ENCODE data around the gene ANP32E.
"Not testable (repeated sequence)": the region's sequence is repeated elsewhere in the genome, so short reads cannot be mapped to it uniquely, and the experiment has no call there.

Gene ANP32E

DNA sequence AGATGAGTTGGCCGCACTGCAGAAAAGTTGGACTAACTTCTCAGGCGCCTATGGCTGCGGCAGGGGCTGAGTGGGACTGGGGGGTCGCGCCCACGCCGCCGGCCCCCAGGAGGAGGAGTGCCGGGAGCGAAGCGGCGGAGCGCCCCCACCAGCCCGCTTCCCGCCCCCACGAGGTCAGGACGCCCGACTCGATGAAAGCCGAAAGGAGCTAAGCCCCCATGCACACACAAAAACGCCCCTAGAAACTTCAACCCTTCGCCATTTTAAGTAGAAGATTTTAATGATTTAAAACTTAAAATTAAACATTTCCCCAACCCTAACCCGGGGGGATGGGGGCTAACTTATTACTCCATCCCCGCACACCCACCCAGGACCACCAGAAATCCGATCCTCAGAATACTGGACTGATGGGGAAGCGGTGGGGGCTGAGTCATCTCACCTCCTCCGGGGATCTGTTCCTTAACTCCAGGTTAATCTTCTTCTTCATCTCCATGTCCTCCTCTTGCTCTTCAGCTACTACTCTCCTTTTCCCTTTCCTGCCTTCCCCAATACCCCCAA lies 539 bp downstream of the ANP32E start:
- FAIRE-seq: no peak
- no peak for TF ChIP-seq POLR2A (IDR thresholded peaks at IDR 0.05; ENCODE audit: low read depth, low read length)
- no peak for DNase-seq (ENCODE audit: insufficient read length, low spot score)

DNA sequence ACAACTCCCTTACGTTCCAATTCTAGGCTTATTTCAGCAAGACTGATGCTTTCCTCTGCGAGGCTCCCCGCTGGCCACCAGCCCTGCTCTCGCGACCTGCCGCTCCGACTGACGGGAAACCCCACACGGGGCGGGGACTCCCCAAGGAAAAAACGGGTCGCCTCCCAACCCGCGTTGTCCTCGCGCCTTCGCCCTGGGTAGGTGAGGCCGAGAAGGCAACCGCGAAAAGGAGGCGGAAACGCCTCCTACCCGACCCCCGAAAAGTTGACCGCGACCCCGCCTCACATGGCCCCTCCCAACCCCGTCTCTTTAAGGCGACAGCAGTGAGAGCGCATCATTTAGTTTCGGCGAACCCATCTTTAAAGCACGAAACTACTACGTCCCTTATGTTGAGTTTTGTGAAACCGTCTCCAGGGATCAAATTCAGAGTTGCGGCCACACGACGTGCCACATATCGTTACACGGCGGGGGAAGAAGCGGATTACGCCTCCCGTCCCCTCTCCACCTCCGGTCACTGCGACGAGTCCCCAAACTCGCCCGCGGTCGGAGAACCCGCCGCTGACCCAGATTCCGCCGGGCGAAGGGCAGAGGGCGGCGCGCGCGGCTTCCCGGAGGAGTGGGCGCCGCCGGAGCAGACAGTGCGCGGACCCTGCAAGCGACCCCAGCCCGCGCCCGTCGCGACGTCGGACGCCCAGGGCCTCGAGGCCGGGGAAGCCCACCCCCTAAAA lies 1.2 kb downstream of the ANP32E start:
- peak; percentile 79 for TF ChIP-seq POLR2A (IDR thresholded peaks at IDR 0.05; ENCODE audit: low read depth, low read length)
- DNase-seq (ENCODE audit: insufficient read length, low spot score): peak; percentile 70
- no peak for FAIRE-seq

DNA sequence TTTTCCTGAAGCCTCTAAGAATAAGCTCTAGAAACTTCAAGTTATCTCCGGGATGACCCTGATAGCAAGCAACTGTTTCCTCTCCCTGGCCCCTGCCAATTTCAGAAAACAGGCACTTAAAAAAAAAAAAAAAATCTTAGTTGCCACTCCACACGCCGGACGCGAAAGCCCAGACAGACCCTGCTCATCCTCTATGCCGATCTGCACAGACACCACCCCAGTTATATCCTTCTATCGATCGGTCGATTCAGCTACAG lies 1.7 kb downstream of the ANP32E start:
- TF ChIP-seq POLR2A (IDR thresholded peaks at IDR 0.05; ENCODE audit: low read depth, low read length): no peak
- DNase-seq (ENCODE audit: insufficient read length, low spot score): no peak
- FAIRE-seq: no peak

DNA sequence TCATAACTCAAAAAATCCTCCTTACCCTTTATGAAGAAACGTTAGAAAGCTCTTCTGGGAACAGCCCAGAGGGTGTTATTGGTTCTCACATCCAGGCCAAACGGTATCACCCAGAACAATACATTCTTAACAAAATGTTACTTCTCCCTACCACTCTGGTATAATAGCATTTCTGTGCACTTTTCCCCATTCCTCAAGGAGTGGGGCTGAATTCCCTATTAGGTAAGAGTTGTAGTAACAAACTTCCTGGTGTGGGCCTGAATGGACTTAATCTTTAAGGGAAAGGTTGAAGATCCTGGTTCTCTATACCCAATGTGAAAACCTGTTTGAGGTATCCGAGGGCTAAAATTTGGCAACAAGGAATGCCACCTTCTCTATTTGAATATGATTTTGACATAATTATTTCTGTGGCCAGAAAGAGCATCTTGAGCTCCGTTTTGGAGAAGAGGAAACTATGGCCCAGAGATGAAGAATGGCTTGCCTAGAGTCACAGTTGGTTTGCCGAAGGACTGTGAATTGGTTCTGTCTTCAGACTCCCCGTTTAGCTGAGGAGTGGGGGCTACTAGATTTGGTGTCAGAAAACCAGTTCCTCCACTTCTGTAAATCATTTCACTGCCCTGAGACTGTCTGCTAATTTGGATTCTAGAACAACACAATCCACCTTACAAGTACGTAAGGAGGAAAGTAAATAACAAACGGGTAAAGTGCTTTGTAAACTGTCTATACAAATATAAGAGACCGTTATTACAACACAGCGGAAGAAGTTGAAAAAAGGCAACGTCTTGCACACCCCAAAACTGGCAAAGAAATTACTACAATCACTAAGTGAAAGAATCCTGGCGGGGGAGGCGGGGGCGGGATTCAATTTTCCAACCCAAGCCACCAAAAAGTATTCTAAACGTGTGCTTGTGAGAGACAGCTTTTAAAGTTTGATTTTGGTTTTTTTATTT lies 2.3 kb downstream of the ANP32E start:
- TF ChIP-seq POLR2A (IDR thresholded peaks at IDR 0.05; ENCODE audit: low read depth, low read length): no peak
- FAIRE-seq: no peak
- no peak for DNase-seq (ENCODE audit: insufficient read length, low spot score)

DNA sequence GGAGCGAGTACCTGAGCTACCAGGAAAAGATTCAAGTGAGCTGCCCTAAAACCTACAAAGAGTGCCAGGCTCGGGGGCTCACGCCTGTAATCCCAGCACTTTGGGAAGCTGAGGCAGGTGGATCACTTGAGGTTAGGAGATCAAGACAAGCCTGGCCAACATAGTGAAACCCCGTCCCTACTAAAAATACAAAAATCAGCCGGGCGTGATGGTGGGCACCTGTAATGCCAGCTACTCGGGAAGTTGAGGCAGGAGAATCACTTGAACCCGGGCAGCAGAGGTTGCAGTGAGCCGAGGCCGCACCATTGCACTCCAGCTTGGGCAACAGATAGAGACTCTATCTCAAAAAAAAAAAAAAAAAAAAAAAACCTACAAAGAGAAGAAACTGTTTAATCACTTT lies 3.0 kb downstream of the ANP32E start:
- FAIRE-seq; DNase-seq (ENCODE audit: insufficient read length, low spot score): not testable (repeated sequence)

DNA sequence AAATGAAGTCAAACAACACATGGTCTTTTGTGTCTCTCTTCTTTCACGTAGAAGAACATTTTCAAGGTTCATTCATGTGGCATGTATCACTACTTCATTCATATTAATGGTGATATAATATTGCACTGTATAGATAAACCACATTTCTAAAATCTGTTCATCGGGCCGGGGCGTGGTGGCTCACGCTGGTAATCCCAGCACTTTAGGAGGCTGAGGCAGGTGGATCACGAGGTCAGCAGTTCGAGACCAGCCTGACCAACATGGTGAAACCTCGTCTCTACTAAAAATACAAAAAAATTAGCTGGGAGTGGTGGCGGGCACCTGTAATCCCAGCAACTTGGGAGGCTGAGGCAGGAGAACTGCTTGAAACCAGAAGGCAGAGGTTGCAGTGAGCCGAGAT lies 7.7 kb downstream of the ANP32E start:
- not testable (repeated sequence) for FAIRE-seq; DNase-seq (ENCODE audit: insufficient read length, low spot score)

DNA sequence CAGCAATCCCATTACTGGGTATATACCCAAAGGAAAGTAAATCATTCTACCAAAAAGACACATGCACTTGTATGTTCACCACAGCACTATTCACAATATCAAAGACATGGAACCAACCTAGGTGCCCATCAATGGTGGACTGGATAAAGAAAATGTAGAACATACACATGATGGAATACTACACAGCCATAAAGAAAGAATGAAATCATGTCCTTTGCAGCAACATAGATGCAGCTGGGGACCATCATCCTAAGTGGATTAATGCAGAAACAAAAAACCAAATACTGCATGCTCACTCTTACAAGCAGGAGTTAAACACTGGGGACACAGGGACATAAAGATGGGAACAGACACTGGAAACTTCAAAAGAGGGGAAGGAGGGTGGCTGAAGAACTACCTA lies 8.7 kb downstream of the ANP32E start:
- DNase-seq (ENCODE audit: insufficient read length, low spot score) (no peak), FAIRE-seq (no peak)
- no peak for TF ChIP-seq POLR2A (IDR thresholded peaks at IDR 0.05; ENCODE audit: low read depth, low read length)

DNA sequence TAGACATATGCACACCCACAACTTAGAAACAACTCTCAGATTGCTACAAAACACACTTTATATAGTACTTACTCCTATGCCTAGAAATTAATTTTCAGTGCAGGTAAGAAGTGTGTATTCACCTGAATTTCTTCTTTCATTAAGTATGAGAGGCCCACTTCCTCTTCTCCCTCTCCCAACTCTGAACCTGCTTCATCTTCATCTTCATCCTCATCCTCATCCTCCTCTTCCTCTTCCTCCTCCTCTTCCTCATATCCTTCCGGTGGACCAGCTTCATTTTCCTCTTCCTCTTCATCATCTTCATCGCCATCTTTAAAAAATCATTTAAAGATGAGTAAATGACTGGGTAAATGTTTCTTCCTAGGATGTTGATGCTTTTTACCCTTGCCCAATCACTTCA lies 9.4 kb downstream of the ANP32E start:
- FAIRE-seq (no peak), DNase-seq (ENCODE audit: insufficient read length, low spot score) (no peak)
- no peak for TF ChIP-seq POLR2A (IDR thresholded peaks at IDR 0.05; ENCODE audit: low read depth, low read length)

DNA sequence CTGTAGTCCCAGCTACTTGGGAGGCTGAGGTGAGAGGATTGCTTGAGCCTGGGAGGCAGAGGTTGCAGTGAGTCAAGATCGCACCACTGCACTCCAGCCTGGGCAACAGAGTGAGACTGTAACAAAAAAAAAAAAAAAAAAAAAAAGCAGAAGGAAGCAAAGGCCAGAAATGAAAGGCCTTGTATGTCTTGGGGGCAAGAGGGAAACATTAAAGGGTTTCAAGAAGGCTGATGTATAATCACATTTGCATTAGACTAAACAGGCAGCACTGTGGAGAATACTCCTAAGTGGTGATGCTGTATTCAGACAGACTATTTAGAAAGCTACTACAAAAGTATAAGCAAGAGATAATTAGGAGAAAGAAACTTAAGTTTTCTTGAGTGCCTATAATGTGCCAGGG lies 10.4 kb downstream of the ANP32E start:
- TF ChIP-seq POLR2A (IDR thresholded peaks at IDR 0.05; ENCODE audit: low read depth, low read length): no peak
- no peak for FAIRE-seq
- DNase-seq (ENCODE audit: insufficient read length, low spot score): no peak

DNA sequence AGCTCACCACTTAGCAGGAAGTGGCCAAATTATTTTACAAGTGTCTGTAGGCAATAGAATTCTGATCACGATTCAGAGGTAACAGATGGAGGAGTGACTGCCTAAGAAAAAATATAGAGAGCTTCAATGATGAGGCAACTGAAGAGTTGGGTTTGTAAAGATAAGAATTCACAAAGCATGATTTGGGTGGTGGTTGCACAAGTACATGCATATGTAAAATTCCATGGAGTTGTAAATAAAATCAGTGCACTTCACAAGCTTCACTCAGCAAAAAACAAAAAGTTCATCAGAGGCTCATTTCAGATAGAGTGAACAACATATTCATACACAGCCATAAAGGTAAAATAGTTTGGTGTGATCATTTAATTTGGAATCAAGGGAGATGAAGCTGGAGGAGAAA lies 10.9 kb downstream of the ANP32E start:
- DNase-seq (ENCODE audit: insufficient read length, low spot score) (no peak), FAIRE-seq (no peak)
- no peak for TF ChIP-seq POLR2A (IDR thresholded peaks at IDR 0.05; ENCODE audit: low read depth, low read length)

DNA sequence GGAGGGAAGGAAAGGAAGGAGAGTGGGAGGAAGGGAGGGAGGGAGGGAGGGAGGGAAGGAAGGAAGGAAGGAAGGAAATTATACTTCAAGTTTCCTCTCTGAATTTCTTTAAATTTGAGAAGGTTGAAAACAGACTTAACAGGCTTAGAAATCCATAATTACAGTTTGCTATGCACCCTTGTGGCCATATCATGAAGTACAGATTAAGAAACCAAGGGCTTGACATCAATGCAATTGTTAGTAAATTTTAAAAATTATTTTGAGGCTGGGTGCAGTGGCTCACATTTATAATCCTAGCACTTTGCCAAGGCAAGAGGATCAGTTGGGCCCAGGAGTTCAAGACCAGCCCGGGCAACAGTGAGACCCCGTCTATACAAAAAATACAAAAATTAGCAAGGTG lies 14.4 kb downstream of the ANP32E start:
- DNase-seq (ENCODE audit: insufficient read length, low spot score): no peak
- TF ChIP-seq POLR2A (IDR thresholded peaks at IDR 0.05; ENCODE audit: low read depth, low read length): no peak
- no peak for FAIRE-seq

DNA sequence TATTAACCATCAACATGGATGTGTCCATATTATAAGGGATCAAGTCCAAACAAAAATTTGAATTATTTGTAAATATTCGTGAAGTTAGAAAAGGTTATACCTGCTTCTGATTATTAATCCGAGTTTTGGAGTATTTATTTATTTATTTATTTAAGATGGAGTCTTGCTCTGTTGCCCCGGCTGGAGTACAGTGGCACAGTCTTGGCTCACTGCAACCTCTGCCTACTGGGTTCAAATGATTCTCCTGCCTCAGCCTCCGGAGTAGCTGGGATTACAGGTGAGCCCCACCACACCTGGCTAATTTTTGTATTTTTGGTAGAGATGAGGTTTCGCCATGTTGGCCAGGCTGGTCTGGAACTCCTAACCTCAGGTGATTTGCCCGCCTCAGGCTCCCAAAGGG lies 20.1 kb downstream of the ANP32E start:
- not testable (repeated sequence) for DNase-seq (ENCODE audit: insufficient read length, low spot score); FAIRE-seq

DNA sequence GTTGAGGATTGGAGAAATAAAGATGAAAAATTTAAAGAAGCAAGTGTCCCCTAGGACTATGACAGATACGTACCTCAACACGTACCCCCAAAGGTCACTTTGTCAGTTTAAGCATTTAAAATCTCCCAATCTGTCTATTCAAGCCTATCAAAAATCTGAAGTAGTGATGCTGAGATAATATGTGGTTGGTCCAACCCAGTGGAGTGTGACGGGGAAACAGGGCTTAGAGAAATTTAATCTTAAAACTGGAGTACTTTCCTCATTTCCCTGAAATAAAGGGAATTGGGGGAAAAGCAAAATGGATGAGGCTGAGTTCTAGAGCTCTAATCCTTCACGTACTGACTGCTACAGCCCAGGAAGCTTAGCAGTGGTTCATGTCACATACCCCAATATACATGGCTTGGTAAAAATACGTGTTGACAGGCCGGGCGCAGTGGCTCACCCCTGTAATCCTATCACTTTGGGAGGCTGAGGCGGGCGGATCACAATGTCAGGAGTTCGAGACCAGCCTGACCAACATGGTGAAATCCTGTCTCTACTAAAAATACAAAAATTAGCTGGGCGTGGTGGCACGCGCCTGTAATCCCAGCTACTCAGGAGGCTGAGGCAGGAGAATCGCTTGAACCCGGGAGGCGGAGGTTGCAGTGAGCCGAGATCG lies 21.7 kb downstream of the ANP32E start:
- DNase-seq (ENCODE audit: insufficient read length, low spot score); FAIRE-seq: not testable (repeated sequence)

All from H54 (cell line).